CD4-positive, alpha-beta T cell treated with Interleukin-15 for 4 hours (primary cell): ENCODE measurements around the gene SLC6A2.

Experiments used
- DNase-seq: peaks from one replicate; pipeline ENCODE4 v3.0.0-alpha.2; 2020; ENCODE audit warnings: low spot score

The SLC6A2 gene

DNA sequence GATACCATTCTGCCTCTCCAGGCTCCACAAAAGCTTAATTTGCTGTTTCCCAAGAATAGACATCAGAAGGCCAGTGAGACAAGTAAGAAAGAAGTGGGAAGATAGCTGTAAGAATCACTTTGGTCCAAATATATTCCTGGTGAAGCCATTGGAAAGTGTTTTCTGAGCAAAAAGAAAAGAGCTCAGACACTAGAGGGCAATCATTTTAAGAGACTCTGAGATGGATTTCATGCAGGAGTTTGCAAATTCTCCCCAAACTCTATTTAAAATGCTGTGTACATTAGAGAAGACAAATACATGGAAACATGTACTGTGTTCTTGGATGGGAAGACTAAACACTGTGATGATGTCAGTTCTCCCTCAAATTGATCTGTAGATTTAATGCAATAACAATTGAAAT lies 8.0 kb upstream of the SLC6A2 start:
- DNase-seq, result no peak

DNA sequence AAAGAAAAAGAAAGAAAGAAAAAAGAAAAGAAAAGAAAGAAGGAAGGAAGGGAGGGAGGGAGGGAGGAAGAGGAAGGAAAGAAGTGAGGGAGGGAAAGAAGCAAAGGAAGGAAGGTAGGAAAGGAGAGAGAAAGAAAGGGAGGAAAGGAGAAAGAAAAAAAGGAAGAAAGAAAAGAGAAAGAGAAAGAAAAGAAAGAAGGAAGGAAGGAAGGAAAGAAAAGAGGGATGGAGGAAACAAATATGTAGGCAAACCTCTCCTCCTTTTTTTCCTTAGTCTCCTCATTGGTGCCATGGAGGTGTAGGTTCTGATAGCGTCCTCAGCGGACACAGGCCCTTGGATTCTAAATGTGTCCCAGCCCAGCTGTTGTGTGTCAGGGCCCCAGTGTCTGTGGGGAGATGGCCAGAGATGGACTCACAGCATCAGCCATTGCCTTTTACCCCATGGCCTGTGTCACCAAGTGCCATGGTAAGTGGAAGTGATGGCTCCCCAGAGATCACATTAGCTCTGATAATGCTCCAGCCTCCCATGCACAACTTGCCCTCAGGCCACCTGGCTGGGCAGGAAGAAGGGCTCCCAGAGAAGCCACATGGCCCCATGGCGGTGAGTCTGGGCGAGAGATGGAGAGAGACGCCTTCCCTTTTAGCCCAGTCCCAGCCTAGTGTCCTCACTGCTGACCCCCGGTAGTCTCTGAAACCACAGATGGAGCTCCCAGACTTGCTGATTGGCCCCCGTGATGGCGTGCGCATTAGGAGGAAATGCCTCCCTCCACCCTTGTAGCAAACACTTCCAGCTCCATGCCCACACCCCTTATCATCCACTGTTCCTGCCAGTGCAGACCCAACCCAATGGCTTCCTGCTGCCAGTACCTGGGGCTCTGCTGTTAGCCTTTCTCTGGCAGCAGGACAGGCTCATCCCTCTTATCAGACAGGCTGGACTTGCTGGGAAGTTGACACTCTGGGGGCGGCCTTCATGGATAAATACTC lies 3.7 kb upstream of the SLC6A2 start:
- DNase-seq, result no peak

DNA sequence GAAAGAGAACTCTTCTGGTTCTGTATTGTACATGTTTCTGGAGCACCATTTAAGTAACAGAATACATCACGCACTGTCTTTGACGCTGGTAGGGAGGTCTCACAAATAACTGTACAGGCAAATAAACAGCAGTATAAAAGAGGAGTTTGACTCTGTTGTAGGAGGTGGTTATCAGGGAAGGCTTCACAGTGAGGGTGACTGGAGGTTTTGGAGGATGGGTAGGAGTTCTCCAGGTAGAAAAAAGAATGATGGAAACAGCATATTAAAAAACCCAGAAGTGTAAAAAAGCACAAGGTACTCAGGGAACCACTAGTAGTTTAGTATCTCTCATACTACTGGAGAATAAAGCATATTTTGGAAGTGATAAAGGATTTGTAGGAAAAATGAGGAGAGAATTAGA lies 2.7 kb upstream of the SLC6A2 start:
- DNase-seq, result no peak

DNA sequence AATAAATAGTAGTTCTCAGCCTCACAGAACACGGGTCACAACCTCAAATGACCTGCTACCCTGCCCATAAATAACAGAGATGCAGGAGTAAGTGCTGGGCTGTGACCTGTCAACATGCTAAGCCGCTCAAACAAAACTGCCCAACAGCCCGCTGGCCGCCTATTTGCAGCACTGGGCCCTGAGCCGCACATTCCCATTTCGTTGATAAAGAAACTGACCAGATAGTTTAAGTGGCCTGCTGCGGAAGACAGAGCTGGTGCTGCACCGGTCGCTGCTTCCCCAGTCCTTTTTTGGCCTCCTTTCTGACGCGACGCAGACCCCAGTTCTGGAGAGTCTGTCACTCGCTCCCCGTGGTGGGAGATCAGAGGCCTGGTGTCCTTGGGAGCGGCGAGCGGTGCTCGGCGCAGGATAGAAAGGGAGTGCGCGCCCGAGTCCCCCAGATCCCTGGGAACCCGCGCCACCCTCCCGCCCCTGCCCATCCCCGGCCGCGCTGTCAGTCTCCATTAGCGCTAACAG lies 349 bp upstream of the SLC6A2 start:
- DNase-seq, result no peak

DNA sequence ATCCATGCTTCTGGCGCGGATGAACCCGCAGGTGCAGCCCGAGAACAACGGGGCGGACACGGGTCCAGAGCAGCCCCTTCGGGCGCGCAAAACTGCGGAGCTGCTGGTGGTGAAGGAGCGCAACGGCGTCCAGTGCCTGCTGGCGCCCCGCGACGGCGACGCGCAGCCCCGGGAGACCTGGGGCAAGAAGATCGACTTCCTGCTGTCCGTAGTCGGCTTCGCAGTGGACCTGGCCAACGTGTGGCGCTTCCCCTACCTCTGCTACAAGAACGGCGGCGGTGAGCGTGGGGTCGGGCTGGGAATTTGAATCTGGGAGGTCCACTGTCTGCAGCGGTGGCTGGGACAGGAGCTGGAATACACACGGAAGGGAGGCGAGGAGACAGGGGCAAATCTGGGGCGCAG lies 904 bp downstream of the SLC6A2 start:
- no peak for DNase-seq

DNA sequence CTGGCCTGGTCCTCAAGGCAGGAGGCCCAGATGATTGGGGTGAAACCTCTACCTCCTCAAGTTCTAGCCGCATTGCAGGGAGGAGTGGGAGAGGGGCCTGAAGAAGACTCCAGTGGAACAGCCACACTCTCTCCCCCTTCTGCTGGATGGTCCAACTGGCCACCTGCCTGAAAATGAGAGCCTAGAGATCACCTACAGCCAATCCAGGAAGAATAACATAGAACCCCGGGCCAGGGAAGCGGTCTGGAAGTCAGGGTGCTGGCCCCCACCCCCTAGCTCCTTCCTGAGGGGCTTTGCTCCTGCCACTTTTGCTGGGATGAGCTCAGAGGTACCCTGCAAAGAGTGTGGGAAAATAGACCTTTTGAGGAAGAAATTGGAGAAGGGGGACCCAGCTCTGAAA lies 1.8 kb downstream of the SLC6A2 start:
- DNase-seq, result no peak

DNA sequence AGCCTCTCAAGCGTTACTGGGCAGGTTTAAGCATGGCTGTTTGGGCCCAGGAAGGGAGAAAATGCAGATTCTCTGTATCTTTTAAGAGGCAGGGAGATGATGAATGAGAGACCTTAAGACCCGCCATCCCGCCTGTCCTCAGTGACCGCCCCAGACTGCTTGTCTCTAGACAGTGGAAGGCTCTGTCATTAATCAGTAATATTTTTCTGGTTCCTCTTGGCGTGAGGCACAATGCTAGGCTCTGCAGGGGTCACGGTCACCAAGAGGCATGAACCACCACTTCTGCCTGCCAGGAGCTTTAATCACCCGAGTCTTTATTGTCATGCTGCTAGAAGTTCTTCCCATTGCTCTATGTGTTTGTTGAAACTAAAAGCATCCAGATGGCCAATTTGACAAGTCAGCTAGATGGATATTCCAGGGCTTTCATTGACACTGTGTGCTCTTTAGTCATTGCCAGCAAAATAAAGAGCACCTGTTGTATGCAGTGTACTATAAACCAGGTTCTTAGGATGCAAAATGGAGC lies 3.2 kb downstream of the SLC6A2 start:
- no peak for DNase-seq

DNA sequence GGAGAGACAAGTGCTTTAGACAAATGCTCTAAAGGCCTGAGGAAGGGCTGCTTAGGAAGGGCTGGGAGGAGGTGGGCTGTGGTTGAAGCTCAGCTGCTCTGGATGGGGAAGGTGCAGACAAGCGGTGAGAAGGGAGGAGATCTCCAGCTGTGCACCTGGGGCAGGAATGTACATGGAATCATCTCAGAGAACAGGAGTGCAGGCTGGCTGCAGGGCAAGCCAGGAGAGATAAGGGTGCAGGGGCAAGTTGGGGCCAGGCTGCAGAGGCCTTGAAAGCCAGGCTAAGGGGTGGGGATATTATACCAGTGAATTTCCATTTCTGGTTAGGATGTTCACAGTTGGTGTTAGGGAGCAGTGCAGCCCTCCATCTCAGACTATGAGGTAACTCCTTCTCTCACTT lies 4.2 kb downstream of the SLC6A2 start:
- no peak for DNase-seq

DNA sequence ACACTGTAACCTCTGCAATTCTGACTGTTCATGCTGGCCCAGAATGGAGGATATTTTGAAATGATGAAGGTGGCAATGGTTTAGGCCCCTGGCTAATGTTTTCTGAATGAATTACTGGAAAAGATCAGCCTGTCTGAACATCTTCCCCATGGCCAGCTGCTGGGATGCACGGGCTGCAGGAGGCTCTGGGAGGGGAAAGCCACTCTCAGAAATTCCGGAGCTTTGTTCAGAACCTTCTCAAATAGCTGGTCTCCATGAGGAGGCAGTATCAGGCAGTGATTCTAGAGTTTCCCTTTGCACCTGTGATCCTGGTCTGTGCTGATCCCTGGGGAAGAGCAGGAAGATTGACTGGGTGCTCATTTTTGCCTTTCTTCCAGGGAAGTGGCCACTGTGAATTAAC lies 5.0 kb downstream of the SLC6A2 start:
- DNase-seq, result no peak

DNA sequence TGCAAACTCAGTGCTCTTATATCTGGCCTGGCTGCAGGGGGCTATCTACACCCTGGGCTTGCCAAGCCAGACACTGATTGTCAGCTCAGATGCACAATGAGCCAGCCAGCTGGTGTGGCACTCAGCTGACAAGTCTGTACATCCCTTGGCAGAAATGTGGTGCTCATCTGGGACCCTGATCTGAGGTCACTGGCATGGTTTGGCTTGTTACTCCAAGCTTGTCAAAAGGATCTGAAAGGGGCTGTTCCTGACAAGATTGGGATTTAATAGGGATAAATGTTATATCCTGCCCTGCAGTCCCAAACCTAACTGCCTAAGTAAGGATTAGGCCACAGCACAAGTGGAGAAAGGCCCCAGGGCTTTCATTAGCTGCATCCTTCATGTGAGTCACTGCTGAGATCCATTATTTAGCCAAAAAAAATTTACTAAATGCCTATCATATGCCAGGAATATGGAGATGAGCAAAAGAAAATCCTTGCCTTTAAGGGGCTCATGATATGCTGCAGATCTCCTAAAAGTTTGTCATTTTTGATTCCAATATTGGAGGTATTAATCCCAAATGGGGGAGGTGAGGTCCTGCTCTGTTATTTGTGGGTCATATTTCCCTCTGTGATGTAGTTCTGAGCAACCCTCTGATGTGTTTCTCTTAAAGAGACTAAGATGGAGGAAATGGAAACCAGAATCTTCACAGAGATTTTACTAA lies 6.3 kb downstream of the SLC6A2 start:
- no peak for DNase-seq

DNA sequence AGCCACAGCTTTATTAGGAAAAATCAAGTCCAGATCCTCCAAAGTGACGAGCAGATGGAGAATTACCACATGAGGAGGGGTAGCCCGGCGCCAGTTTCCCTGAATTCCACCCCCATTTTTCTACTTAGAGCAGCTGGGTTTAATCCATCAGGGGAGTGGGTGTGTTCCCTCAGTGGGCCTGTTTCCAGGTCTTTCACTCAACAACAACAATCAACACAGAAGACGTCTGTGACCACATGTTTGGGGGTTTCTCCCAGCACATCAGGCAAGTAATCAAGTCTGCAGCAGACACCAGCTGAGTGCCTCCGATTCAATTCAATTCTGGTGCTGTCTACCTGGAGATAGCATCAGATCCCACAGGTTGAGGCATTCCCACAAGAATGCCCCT lies 6.8 kb downstream of the SLC6A2 start:
- DNase-seq, result no peak

DNA sequence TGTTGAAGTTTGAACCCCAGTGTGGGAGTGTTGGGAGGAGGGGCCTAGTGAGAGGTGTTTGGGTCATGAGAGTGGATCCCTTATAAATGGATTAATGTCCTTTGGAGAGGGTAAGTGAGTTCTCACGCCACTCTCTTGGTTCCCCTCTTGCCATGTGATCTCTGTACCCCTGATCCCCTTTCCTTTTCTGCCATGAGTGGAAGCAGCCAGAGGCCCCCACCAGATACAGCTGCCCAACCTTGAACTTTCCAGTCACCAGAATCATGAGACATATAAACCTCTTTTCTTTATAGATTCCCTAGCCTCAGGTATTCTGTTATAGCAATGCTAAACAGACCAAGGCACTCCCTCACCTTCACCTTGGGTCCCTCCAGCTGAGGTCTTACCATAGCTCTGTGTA lies 7.4 kb downstream of the SLC6A2 start:
- DNase-seq, result no peak

DNA sequence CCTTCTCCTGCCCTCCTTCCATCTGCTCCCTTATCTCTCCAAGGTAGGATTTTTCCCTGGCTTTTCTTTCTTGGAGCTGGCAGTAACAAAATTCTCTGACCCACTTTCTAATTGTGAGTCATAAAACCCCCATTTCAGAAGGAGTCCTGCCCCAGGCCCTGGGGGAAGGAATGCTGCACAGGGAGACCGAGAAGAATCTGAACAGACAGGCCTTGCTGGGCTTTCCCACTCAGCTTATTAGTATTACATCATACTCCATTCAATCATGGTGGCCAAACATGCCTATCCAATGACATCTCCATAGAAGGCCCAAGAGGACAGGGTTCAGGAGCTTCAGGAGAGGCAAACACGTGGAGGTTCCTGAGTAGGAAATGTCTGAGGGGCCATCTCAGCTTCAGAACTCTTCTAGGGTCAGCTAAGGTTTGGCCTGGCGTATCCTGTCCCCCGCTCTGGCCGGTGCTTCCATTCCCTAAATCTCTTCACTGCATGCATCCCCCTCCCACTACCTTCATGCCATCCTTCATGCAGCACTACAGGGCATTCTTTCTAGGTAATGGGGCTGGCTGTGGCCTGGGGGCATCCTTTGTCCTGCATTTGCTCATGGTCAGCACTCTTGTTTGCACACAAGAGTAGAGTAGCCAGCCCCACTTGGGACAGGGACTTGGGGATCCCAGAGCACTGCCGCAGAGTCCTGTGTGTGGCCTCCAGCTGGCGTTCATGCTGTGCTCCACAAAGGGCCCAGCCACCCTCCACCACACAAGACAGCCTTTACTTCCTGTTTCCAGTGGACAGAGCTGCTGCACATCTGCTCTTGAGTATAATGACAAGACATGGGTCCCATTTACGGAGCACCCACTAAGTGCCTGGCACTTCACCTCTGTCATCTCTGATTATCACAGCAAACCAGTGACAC lies 8.2 kb downstream of the SLC6A2 start:
- no peak for DNase-seq

DNA sequence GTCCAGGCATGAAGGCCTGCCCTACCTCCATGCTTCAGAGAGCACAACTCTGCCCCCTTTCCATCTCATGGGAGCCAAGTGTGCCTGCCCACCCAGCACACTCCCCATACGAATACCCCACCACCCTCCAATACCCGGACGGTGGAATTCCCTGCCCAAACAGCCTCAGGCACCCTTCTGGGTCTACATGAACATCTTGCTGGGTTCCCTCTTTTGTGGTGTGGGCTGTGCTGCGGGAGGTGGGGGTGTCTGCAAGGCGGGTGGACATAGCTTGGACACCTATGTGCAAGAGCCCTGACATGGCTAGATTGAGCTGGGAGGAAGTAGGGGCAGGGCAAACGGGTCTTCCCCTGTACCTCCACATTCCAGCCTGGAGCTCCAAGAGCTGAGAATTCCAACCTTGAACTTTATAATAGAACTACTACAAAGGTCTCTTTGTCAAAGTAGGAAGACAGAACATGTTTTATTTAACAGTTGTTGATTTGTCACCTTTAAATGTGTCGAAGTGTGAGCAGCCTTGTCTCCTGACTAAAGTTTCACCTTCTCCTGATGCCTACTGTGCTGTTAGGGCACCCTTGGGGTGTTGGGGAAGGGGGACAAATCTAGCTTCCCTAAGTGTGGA lies 9.1 kb downstream of the SLC6A2 start:
- no peak for DNase-seq

DNA sequence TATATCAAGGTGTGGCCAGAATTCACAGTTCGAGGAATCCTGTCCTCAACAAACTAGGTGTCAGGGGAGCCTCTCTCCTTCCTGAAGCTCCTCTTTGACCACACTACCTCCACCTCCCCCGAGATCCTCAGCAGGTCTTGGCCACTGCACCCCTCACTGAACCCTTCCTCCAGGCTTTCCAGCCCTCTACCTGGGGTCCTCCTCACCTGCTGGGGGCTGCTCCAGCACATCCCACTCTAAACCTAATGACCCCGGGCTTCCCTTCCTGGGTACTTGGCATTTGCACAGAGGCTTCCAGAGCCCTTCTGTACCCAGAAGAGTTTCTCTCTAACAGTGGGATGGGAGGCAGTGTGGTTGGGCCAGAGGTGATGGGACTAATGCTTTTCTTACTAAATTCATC lies 9.7 kb downstream of the SLC6A2 start:
- DNase-seq, result no peak

DNA sequence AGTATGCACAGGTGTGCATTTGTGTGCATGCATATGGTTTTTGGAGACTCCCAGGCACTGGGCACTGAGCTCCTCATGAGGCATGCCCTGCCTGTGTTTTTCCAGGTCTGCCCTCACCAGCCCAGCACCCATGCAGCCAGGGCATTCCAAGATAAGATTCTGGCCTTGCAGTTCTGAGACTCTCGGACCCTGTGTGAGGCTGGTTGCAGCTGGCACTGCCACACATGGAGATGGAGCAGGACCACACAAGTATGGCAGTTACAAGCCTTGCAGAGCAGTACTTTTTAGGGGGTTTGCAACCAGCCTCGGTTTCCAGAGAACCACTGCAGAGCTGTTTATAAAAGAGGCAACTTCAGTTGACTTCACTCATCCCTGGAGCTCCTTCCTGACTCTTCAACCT lies 10.2 kb downstream of the SLC6A2 start:
- DNase-seq, result no peak

DNA sequence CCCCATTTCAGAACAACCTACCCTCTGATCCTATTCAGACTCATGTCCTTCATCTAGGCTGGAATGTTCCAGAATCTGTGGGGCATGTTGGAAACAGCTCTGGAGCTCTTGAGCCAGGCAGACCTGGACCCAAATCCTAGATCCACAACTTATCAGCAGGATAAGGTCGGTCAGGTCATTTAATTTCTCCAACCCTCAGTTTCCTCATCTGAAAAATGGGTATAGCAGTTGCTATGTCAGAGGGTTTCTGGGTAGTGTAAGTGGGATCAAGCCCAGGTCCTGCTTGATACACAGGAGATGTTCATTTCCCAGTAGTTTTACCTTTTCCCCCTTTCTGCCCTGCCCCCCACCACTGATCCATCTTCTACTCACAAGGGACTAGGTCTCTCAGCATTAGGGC lies 12.0 kb downstream of the SLC6A2 start:
- no peak for DNase-seq

DNA sequence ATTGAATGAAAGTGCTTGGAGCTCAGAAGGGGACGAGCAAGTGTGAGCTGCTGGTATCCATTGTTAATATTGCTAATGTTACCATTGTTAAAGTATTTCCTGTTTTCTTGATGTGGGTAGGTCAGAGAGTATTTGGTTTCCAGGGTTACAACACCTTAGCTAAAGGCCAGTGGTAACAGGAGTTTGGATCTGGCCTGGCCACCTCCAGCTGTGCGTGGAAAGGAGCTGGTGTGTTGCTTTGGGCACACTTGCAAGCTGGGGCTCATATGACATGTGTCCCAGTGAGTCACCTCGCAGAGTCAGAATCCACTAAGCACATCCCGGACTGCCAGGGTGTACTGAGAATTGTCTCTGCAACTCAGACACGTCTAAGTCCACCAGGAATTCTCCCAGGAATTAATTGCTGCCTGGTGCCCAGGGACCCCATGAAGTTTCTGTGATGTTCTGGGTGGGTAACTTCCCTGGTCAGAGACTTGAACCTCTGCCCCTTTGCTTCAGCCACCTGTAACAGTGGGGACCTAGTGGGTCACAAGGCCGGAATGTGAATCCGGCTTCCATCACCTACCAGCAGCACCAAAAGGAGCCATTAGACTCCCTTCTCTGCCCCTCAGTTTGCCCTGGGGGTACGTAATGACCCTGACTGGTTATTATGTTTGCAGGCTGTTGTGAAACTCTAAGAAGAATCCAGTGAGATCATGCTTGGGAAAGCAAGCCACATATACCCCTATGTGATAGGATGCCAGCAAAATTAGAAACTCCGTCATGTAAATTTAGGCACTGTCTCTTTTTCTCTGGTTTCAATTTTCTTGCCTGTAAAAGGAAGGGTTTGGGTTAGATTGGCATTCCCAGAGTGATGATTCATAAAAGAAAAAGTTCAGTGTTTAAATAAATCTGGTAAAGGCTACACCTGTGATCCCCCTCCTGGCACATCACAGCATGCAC lies 12.8 kb downstream of the SLC6A2 start:
- DNase-seq, result no peak

DNA sequence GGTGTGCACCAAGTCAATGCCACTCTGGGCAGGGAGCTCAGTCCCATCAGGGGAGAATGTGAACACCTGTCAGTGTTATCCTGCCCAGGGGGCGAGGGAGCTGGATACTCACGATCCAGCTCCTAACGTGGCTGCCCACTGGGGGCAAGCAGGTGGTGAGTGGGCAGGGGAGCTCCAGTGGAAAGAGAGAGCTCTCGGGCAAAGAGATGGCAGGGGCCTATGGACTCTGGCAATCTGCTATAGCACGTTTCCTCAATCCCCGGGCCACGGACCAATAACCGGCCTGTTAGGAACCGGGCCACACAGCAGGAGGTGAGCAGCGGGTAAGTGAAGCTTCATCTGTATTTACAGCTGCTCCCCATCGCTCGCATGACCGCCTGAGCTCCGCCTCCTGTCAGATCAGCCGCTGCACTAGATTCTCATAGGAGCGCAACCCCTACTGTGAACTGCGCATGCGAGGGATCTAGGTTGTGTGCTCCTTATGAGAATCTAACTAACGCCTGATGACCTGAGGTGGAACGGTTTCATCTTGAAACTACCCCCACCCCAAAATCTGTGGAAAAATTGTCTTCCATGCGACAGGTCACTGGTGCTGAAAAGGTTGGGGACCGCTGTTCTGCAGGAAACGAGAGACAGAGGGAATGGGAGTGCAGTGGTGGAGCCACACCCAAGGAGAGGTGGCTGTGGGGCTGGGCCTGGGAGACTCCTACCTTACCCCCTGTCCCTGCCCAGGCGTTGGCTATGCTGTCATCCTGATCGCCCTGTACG lies 15.6 kb downstream of the SLC6A2 start:
- no peak for DNase-seq

DNA sequence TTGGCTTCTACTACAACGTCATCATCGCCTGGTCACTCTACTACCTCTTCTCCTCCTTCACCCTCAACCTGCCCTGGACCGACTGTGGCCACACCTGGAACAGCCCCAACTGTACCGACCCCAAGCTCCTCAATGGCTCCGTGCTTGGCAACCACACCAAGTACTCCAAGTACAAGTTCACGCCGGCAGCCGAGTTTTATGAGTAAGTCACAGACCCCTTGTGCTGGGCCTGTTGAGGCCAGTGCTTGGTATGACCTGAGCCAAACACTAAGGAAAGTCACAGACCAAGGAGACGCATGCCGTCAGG lies 16.1 kb downstream of the SLC6A2 start:
- DNase-seq, result no peak
